Medulla oblongata (tissue), 1 donor: ENCODE data around the gene COPS6.
A peak's percentile ranks its signal among the peaks of the same experiment; 100 is the strongest.

Source experiments
- DNase-seq: peaks from one replicate; pipeline ENCODE4 v3.0.0-alpha.2; 2015; ENCODE audit errors: extremely low spot score

The COPS6 gene

GRCh38 chr7:100101016-100101862 is 12.5 kb downstream of the COPS6 start, which contains the start of the genes AP4M1 and MCM7:
Gene AP4M1 (plus strand): TSS chr7:100101643. CDS start chr7:100101715, 72 bp downstream.
Gene MCM7 (minus strand): TSS chr7:100101397. CDS start chr7:100101294, 103 bp downstream.
- peak; percentile 99 for DNase-seq

GRCh38 chr7:100102950-100103840 is 14.4 kb downstream of the COPS6 start:
- no peak for DNase-seq

- DNase-seq = no peak
Observed at GRCh38 chr7:100105534-100105933, 16.8 kb downstream of the COPS6 start.

DNA sequence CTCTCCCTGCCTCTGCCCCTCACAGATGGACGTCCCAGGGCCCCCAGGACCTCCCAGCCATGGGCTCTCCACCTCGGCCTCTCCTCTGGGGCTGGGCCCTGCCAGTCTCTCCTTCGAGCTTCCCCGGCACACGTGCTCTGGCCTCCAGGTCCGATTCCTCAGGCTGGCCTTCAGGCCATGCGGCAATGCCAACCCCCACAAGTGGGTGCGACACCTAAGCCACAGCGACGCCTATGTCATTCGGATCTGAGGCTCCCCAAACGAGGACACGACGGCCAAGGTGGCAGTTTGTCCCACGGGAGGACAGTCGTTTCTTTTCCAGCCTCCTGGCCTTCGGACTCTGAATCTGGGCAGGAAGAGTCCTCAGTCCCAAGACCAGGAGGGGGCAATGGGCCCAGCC is 17.9 kb downstream of the COPS6 start:
- no peak for DNase-seq

GRCh38 chr7:100107125-100107737 is 18.5 kb downstream of the COPS6 start:
- no peak for DNase-seq

DNA sequence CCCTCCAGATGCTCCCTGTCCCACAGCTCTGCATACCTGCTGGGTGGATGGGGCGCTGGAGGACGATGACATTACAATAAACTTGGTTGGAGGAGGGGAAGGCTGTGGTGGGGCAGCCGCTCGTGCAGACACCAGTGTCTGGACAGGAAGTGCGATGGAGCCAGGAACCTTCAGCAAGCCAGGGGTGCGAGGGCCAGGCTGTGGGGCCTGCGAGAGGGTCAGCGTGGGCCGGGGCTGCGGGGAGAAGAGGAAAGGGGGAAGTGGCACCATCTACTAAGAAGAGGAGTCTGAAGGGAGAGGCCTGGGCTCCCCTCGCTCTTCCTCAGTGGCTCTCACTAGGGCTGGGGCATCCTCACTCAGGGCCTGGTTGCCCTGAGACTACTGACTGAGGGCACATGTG is 19.1 kb downstream of the COPS6 start:
- no peak for DNase-seq

GRCh38 chr7:100109521-100110163 is 20.9 kb downstream of the COPS6 start:
- DNase-seq = no peak

- no peak for DNase-seq
Observed at GRCh38 chr7:100111156-100111555, 22.4 kb downstream of the COPS6 start.

DNA sequence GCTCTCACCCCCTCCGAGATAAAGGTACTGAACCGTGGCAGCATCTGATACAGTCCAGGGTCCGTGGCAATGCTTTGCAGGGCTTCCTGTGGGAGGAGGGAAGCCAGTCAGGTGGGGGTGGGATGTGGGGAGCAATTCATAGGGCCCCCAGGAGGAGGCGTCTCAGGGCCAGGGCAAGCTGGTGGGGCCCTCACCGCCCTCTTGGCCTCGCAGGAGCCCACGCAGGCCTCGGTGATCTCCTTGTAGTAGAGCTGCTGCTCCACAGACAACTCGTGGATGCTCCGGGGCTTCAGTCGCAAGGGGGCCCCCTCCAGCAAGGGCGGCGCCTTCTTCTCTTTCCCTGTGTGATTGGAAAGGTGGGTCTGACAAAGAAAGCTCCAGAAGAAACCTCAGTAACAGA is 23.1 kb downstream of the COPS6 start:
- DNase-seq = no peak

DNA sequence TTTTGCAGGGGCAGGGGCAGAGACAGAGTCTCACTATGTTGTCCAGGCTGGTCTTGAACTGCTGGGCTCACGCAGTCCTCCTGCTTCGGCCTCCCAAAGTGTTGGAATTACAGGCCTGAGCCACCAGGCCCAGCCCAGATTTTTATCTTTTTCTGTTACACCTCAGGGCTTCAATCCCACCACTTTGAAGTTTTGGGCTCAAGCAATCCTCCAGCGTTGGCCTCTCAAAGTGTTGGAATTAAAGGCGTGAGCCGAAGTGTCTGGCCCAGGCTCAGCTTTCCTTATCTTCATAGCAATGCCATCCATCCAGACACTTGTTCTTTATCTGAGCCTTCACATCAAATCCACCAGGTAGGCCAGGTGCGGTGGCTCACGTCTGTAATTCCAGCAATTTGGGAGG is 26.3 kb downstream of the COPS6 start:
- DNase-seq = no peak

DNA sequence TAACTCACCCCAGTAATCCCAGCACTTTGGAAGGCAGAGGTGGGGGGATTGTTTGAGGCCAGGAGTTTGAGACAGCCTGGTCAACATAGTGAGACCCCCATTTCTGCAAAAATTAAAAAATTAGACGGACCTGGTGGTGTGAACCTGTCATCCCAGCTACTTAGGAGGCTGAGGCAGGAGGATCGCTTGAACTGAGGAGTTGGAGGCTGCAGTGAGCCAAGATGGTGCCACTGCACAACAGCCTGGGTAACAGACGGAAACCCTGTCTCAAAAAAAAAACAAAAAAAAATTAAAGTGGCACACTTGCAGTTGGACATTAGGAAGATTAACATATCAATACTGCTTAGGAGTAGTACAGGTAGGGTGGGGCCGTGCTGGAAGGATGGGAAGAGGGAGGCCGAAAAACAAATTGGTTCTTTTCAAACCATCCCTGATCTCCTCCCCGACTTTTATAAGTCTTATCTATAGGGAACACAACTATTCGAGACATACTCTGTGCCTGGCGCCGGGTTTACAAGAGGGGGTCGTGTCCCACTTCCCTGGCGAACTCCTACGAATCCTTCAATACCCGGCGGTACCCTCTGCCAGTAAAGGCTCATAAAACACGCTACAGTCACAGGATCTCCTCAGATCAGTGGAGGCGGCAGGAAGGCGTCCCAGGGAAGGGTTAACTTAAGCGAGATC is 29.8 kb downstream of the COPS6 start:
- no peak for DNase-seq

GRCh38 chr7:100119072-100119969 is 30.6 kb downstream of the COPS6 start, which contains the start of the genes CNPY4 and TAF6:
Gene CNPY4 (plus strand): TSS chr7:100119634. CDS start chr7:100119745, 111 bp downstream.
Gene TAF6 (minus strand): TSS chr7:100119358. CDS start chr7:100114209, 5,149 bp downstream.
- DNase-seq = peak; percentile 97

- peak; percentile 85 for DNase-seq
Observed at GRCh38 chr7:100119970-100120732, 31.4 kb downstream of the COPS6 start.

GRCh38 chr7:100120733-100121036 is 31.9 kb downstream of the COPS6 start:
- DNase-seq = no peak

DNA sequence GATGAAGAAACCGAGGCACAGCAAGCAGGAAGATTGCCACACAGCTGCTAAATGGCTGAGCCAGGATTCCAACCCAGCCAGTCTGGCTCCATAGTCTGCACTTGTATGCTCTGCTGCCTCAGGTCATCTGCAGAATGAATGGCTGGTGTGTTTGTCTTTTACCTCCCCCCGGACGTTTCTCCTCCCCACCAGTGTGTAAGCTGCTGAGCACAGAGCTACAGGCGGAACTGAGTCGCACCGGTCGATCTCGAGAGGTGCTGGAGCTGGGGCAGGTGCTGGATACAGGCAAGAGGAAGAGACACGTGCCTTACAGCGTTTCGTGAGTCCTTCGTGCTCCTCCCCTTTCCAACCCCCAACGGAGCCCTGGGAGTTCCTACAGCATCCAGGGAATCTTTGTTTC is 33.3 kb downstream of the COPS6 start:
- DNase-seq = no peak

GRCh38 chr7:100122568-100122967 is 33.8 kb downstream of the COPS6 start:
- no peak for DNase-seq

DNA sequence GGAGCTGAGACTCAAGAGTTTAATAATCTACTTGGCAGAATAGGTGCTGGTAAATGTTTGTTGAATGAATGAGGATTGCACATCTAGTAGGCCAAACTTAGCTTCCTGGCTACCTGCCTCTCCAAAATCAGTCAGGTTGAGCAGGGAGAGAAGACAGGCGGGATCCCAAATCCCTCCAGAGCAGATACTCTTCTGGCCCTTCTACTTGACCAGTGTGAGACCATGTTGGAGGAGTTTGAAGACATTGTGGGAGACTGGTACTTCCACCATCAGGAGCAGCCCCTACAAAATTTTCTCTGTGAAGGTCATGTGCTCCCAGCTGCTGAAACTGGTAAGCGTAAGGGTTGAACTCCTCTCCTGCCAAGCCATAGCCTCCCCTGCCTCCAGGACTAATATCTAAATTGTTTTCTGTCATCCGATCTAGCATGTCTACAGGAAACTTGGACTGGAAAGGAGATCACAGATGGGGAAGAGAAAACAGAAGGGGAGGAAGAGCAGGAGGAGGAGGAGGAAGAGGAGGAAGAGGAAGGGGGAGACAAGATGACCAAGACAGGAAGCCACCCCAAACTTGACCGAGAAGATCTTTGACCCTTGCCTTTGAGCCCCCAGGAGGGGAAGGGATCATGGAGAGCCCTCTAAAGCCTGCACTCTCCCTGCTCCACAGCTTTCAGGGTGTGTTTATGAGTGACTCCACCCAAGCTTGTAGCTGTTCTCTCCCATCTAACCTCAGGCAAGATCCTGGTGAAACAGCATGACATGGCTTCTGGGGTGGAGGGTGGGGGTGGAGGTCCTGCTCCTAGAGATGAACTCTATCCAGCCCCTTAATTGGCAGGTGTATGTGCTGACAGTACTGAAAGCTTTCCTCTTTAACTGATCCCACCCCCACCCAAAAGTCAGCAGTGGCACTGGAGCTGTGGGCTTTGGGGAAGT is 35.8 kb downstream of the COPS6 start:
- no peak for DNase-seq
